Activated CD8-positive, alpha-beta memory T cell treated with anti-CD3 and anti-CD28 coated beads, Interleukin-2, amount 10 ng/mL, durations not matched to agents 7 days and 5 days (primary cell): ENCODE results near the gene SLC4A8. TPM values are rescaled to one million over a fixed set of nuclear protein-coding genes. Genes with fewer than 3 reads are reported as not detected.

ENCODE experiments used
- ATAC-seq: fragments of 150-1000 bp; cut with Tn5 transposase; one replicate; pipeline ENCODE4 v1.10.0; 2021; ENCODE audit warnings: moderate library complexity
- CTCF ChIA-PET: fragments of 350-600 bp; sonication (Branson Sonifier 250); formaldehyde crosslinking; loops from one replicate; lab custom pipeline; 2021; ENCODE audit warnings: antibody characterized with exemption; lab: Charles Lee
- DNase-seq: peaks from one replicate; pipeline ENCODE4 v3.0.0-alpha.2; 2020
- H3K27ac Mint-ChIP-seq: one replicate; pipeline ENCODE4 v1.8.0; 2021; ENCODE audit warnings: mild to moderate bottlenecking, mixed read lengths
- H3K27me3 Mint-ChIP-seq: one replicate; pipeline ENCODE4 v1.8.0; 2021; ENCODE audit warnings: mixed read lengths
- H3K36me3 Mint-ChIP-seq: one replicate; pipeline ENCODE4 v1.8.0; 2021; ENCODE audit warnings: mild to moderate bottlenecking, mixed read lengths
- H3K4me1 Mint-ChIP-seq: one replicate; pipeline ENCODE4 v1.8.0; 2021; ENCODE audit warnings: mixed read lengths
- H3K4me3 Mint-ChIP-seq: one replicate; pipeline ENCODE4 v1.8.0; 2021; ENCODE audit warnings: mild to moderate bottlenecking, moderate library complexity, mixed read lengths
- H3K9me3 Mint-ChIP-seq: one replicate; pipeline ENCODE4 v1.8.0; 2022; ENCODE audit warnings: low read depth, mixed read lengths
- total RNA-seq, 2 experiments: library from RNA; stranded (reverse); gene quantifications; one replicate each; pipeline ENCODE4 v1.2.3, GENCODE V29; 2021

The SLC4A8 gene
- total RNA-seq, 2 experiments from 2014 or later = 9.1 to 9.2 TPM

- no peak overlapping the region for H3K4me3 Mint-ChIP-seq
- no peak for ATAC-seq
- H3K27me3 Mint-ChIP-seq = peaks cover 34% of the 10 kb centered on the region
- no peak for DNase-seq
- H3K4me1 Mint-ChIP-seq = peaks cover 7% of the 10 kb centered on the region
- H3K9me3 Mint-ChIP-seq = no peaks in the 10 kb centered on the region
- no peak overlapping the region for H3K27ac Mint-ChIP-seq
- CTCF ChIA-PET = interaction anchor here (0.9 to 4.8 kb wide), 22 partner anchors 9 to 485 kb away, joined by 3 to 136 read pairs (median 5); partner anchors contain the start of gene SLC4A8
- H3K36me3 Mint-ChIP-seq = no peaks in the 10 kb centered on the region
Measured at GRCh38 chr12:51531284-51531977, 106.8 kb downstream of the SLC4A8 start.

- no peak overlapping the region for H3K27ac Mint-ChIP-seq
- no peak overlapping the region for H3K4me3 Mint-ChIP-seq
- peaks cover 7% of the 10 kb centered on the region for H3K4me1 Mint-ChIP-seq
- CTCF ChIA-PET = interaction anchor here (0.7 to 4.8 kb wide), 25 partner anchors 10 to 485 kb away, joined by 3 to 136 read pairs (median 4); partner anchors contain the start of gene SLC4A8
- ATAC-seq (peak; percentile 96), DNase-seq (peak; percentile 89)
- peaks cover 34% of the 10 kb centered on the region for H3K27me3 Mint-ChIP-seq
- no peaks in the 10 kb centered on the region for H3K36me3 Mint-ChIP-seq
- H3K9me3 Mint-ChIP-seq = no peaks in the 10 kb centered on the region
Measured at GRCh38 chr12:51531978-51532497, 107.4 kb downstream of the SLC4A8 start.

GRCh38 chr12:51533799-51534198 lies 109.2 kb downstream of the SLC4A8 start:
- no peaks in the 10 kb centered on the region for H3K9me3 Mint-ChIP-seq
- CTCF ChIA-PET = interaction anchor here (0.7 to 4.8 kb wide), 3 partner anchors 15 to 112 kb away, joined by 3 to 136 read pairs (median 4); partner anchors contain the start of gene SLC4A8
- no peak for ATAC-seq
- H3K36me3 Mint-ChIP-seq = no peaks in the 10 kb centered on the region
- H3K4me1 Mint-ChIP-seq = peaks cover 7% of the 10 kb centered on the region
- H3K27me3 Mint-ChIP-seq = peaks cover 34% of the 10 kb centered on the region
- no peak overlapping the region for H3K27ac Mint-ChIP-seq
- no peak for DNase-seq
- H3K4me3 Mint-ChIP-seq = no peak overlapping the region

GRCh38 chr12:51534216-51535074 lies 109.8 kb downstream of the SLC4A8 start:
- no peak for ATAC-seq
- CTCF ChIA-PET = interaction anchor here (0.7 to 4.8 kb wide), 3 partner anchors 16 to 112 kb away, joined by 3 to 136 read pairs (median 4); partner anchors contain the start of gene SLC4A8
- Mint-ChIP-seq H3K9me3 (no peaks in the 10 kb centered on the region), H3K4me1 (peaks cover 7% of the 10 kb centered on the region), H3K27ac (no peak overlapping the region), H3K4me3 (no peak overlapping the region), H3K36me3 (no peaks in the 10 kb centered on the region), H3K27me3 (peaks cover 34% of the 10 kb centered on the region)
- DNase-seq = no peak

- no peaks in the 10 kb centered on the region for H3K36me3 Mint-ChIP-seq
- CTCF ChIA-PET = interaction anchor here (1.0 to 1.5 kb wide), 3 partner anchors 15 to 115 kb away, joined by 3 to 8 read pairs (median 4); no protein-coding TSS in a partner anchor
- peaks cover 7% of the 10 kb centered on the region for H3K4me1 Mint-ChIP-seq
- no peak overlapping the region for H3K4me3 Mint-ChIP-seq
- DNase-seq = no peak
- no peak overlapping the region for H3K27ac Mint-ChIP-seq
- peaks cover 30% of the 10 kb centered on the region for H3K27me3 Mint-ChIP-seq
- H3K9me3 Mint-ChIP-seq = no peaks in the 10 kb centered on the region
- ATAC-seq = no peak
Measured at GRCh38 chr12:51536159-51536558, 111.5 kb downstream of the SLC4A8 start.

- no peak for ATAC-seq
- Mint-ChIP-seq H3K9me3 (no peaks in the 10 kb centered on the region), H3K27me3 (peaks cover 25% of the 10 kb centered on the region)
Measured at GRCh38 chr12:51538149-51538548, 113.5 kb downstream of the SLC4A8 start.

GRCh38 chr12:51538599-51538998 lies 114.0 kb downstream of the SLC4A8 start:
- Mint-ChIP-seq H3K4me1 (no peaks in the 10 kb centered on the region), H3K4me3 (no peak overlapping the region), H3K27ac (no peak overlapping the region), H3K27me3 (peaks cover 22% of the 10 kb centered on the region), H3K36me3 (no peaks in the 10 kb centered on the region), H3K9me3 (no peaks in the 10 kb centered on the region)
- CTCF ChIA-PET = interaction anchor here (1.4 kb wide), 1 partner anchor 117 kb away, joined by 5 read pairs; no protein-coding TSS in a partner anchor
- no peak for ATAC-seq
- DNase-seq = no peak

More at GRCh38 chr12:51538149-51538548, 113.5 kb downstream of the SLC4A8 start:
- CTCF ChIA-PET = interaction anchor here (1.4 kb wide), 1 partner anchor 117 kb away, joined by 5 read pairs; no protein-coding TSS in a partner anchor
- H3K4me3 Mint-ChIP-seq = no peak overlapping the region
- no peak overlapping the region for H3K27ac Mint-ChIP-seq
- DNase-seq = no peak
- H3K36me3 Mint-ChIP-seq = no peaks in the 10 kb centered on the region
- H3K4me1 Mint-ChIP-seq = no peaks in the 10 kb centered on the region

GRCh38 chr12:51540996-51541395 lies 116.4 kb downstream of the SLC4A8 start:
- ATAC-seq (no peak), DNase-seq (no peak)
- Mint-ChIP-seq H3K27me3 (peaks cover 14% of the 10 kb centered on the region), H3K9me3 (no peaks in the 10 kb centered on the region), H3K27ac (no peak overlapping the region), H3K36me3 (no peaks in the 10 kb centered on the region), H3K4me1 (no peaks in the 10 kb centered on the region), H3K4me3 (no peak overlapping the region)
- CTCF ChIA-PET = interaction anchor here (1.2 kb wide), 1 partner anchor 120 kb away, joined by 3 read pairs; no protein-coding TSS in a partner anchor

GRCh38 chr12:51546097-51546496 lies 121.5 kb downstream of the SLC4A8 start:
- Mint-ChIP-seq H3K27ac (no peak overlapping the region), H3K36me3 (no peaks in the 10 kb centered on the region), H3K9me3 (no peaks in the 10 kb centered on the region), H3K27me3 (peaks cover 30% of the 10 kb centered on the region), H3K4me1 (no peaks in the 10 kb centered on the region), H3K4me3 (no peak overlapping the region)
- no peak for DNase-seq
- no peak for ATAC-seq
- CTCF ChIA-PET = interaction anchor here (0.8 kb wide), 1 partner anchor 14 kb away, joined by 4 read pairs; no protein-coding TSS in a partner anchor

- ATAC-seq = no peak
- CTCF ChIA-PET = no interaction called here
- no peaks in the 10 kb centered on the region for H3K4me1 Mint-ChIP-seq
- H3K27ac Mint-ChIP-seq = no peak overlapping the region
- H3K36me3 Mint-ChIP-seq = no peaks in the 10 kb centered on the region
- no peak for DNase-seq
- H3K9me3 Mint-ChIP-seq = no peaks in the 10 kb centered on the region
- H3K4me3 Mint-ChIP-seq = no peak overlapping the region
- H3K27me3 Mint-ChIP-seq = peaks cover 36% of the 10 kb centered on the region
Measured at GRCh38 chr12:51547606-51548005, 123.0 kb downstream of the SLC4A8 start.

- H3K4me3 Mint-ChIP-seq = no peak overlapping the region
- no peak overlapping the region for H3K27ac Mint-ChIP-seq
- no peaks in the 10 kb centered on the region for H3K9me3 Mint-ChIP-seq
- H3K36me3 Mint-ChIP-seq = no peaks in the 10 kb centered on the region
- peaks cover 42% of the 10 kb centered on the region for H3K27me3 Mint-ChIP-seq
- no peaks in the 10 kb centered on the region for H3K4me1 Mint-ChIP-seq
- CTCF ChIA-PET = no interaction called here
- DNase-seq = no peak
- ATAC-seq = no peak
Measured at GRCh38 chr12:51548241-51548640, 123.6 kb downstream of the SLC4A8 start.

GRCh38 chr12:51549637-51550036 lies 125.0 kb downstream of the SLC4A8 start:
- no peaks in the 10 kb centered on the region for H3K4me1 Mint-ChIP-seq
- CTCF ChIA-PET = no interaction called here
- DNase-seq (no peak), ATAC-seq (no peak)
- H3K9me3 Mint-ChIP-seq = no peaks in the 10 kb centered on the region
- no peak overlapping the region for H3K4me3 Mint-ChIP-seq
- H3K36me3 Mint-ChIP-seq = no peaks in the 10 kb centered on the region
- H3K27me3 Mint-ChIP-seq = peaks cover 50% of the 10 kb centered on the region
- H3K27ac Mint-ChIP-seq = no peak overlapping the region
